ENCODE results near the gene C1RL. TPM values are rescaled to one million over a fixed set of nuclear protein-coding genes. Genes with fewer than 3 reads are reported as not detected.

C1RL gene, protein sequence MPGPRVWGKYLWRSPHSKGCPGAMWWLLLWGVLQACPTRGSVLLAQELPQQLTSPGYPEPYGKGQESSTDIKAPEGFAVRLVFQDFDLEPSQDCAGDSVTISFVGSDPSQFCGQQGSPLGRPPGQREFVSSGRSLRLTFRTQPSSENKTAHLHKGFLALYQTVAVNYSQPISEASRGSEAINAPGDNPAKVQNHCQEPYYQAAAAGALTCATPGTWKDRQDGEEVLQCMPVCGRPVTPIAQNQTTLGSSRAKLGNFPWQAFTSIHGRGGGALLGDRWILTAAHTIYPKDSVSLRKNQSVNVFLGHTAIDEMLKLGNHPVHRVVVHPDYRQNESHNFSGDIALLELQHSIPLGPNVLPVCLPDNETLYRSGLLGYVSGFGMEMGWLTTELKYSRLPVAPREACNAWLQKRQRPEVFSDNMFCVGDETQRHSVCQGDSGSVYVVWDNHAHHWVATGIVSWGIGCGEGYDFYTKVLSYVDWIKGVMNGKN
- total RNA-seq (2014; rRNA removed; shearing (Covaris generic)): 0.63 and 2.5 TPM in 2 replicates

GRCh38 chr12:7108796-7109571, at the start of gene C1RL:
Gene C1RL (minus strand): TSS chr12:7109214. CDS start chr12:7109180, 34 bp downstream.
- DNase-seq (ENCODE audit: low read depth in 1 of 2, low spot score in 2 of 2): peak; percentile 85
- peaks cover 10% of the 10 kb centered on the region for H3K4me1 ChIP-seq (replicated peaks)

GRCh38 chr12:7157391-7157790, 48.4 kb upstream of the C1RL start:
- Histone ChIP-seq H3K4me3 (no peak overlapping the region), H3K27me3 (replicated peaks) (no peaks in the 10 kb centered on the region), H3K4me1 (replicated peaks) (no peaks in the 10 kb centered on the region), H3K9me3 (replicated peaks) (no peaks in the 10 kb centered on the region; the same call in 1 of the 2 replicates), H3K36me3 (no peaks in the 10 kb centered on the region), H3K27ac (no peak overlapping the region)
- no peak for DNase-seq (ENCODE audit: low read depth in 1 of 2, low spot score in 2 of 2)

More at GRCh38 chr12:7108796-7109571, at the start of gene C1RL:
- peak within 1 kb of the TSS; percentile 76 for H3K27ac ChIP-seq
- peaks cover 3% of the 10 kb centered on the region; the same call in 1 of the 2 replicates for H3K9me3 ChIP-seq (replicated peaks)
- H3K4me3 ChIP-seq: peak within 1 kb of the TSS; percentile 43
- H3K36me3 ChIP-seq: no peaks in the 10 kb centered on the region
- H3K27me3 ChIP-seq (replicated peaks): no peaks in the 10 kb centered on the region

GRCh38 chr12:7156259-7157197, 47.5 kb upstream of the C1RL start:
- no peak overlapping the region for H3K4me3 ChIP-seq
- no peaks in the 10 kb centered on the region for H3K27me3 ChIP-seq (replicated peaks)
- H3K36me3 ChIP-seq: no peaks in the 10 kb centered on the region
- no peaks in the 10 kb centered on the region for H3K9me3 ChIP-seq (replicated peaks)
- no peak for DNase-seq (ENCODE audit: low read depth in 1 of 2, low spot score in 2 of 2)
- no peak overlapping the region for H3K27ac ChIP-seq
- H3K4me1 ChIP-seq (replicated peaks): no peaks in the 10 kb centered on the region

GRCh38 chr12:7155471-7156034, 46.5 kb upstream of the C1RL start:
- no peak for DNase-seq (ENCODE audit: low read depth in 1 of 2, low spot score in 2 of 2)

GRCh38 chr12:7154901-7155470, 46.0 kb upstream of the C1RL start:
- Histone ChIP-seq H3K27ac (no peak overlapping the region), H3K27me3 (replicated peaks) (no peaks in the 10 kb centered on the region), H3K4me3 (no peak overlapping the region), H3K9me3 (replicated peaks) (no peaks in the 10 kb centered on the region), H3K4me1 (replicated peaks) (no peaks in the 10 kb centered on the region), H3K36me3 (no peaks in the 10 kb centered on the region)
- DNase-seq (ENCODE audit: low read depth in 1 of 2, low spot score in 2 of 2): no peak

More at GRCh38 chr12:7155471-7156034, 46.5 kb upstream of the C1RL start:
- Histone ChIP-seq H3K27ac (no peak overlapping the region), H3K9me3 (replicated peaks) (no peaks in the 10 kb centered on the region), H3K4me1 (replicated peaks) (no peaks in the 10 kb centered on the region), H3K36me3 (no peaks in the 10 kb centered on the region), H3K27me3 (replicated peaks) (no peaks in the 10 kb centered on the region), H3K4me3 (no peak overlapping the region)

GRCh38 chr12:7154042-7154441, 45.0 kb upstream of the C1RL start:
- H3K36me3 ChIP-seq: no peaks in the 10 kb centered on the region
- no peak overlapping the region for H3K27ac ChIP-seq
- no peak for DNase-seq (ENCODE audit: low read depth in 1 of 2, low spot score in 2 of 2)

DNA sequence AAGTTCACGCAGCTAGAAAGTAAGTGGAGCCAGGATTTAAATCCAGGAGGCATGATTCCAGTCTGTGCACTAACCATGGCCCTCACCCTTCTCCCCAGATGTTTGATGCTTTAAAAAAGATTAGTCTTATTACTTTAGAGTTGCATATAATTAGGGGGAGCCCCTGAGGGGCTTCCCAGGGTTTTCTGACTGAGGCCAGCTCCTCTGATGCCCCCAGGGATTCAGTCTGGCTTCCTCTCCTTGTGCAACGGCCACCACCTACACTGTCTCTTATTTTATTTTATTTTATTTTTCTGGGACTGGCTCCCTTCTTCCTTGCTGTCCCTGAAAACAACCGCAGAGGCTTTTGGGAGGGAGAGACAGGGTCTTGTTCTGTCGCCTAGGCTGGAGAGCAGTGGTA, 43.8 kb upstream of the C1RL start:
- no peak for DNase-seq (ENCODE audit: low read depth in 1 of 2, low spot score in 2 of 2)
- Histone ChIP-seq H3K4me1 (replicated peaks) (no peaks in the 10 kb centered on the region), H3K27me3 (replicated peaks) (no peaks in the 10 kb centered on the region), H3K9me3 (replicated peaks) (no peaks in the 10 kb centered on the region), H3K36me3 (no peaks in the 10 kb centered on the region), H3K27ac (no peak overlapping the region), H3K4me3 (no peak overlapping the region)

More at GRCh38 chr12:7154042-7154441, 45.0 kb upstream of the C1RL start:
- H3K27me3 ChIP-seq (replicated peaks): no peaks in the 10 kb centered on the region
- H3K4me1 ChIP-seq (replicated peaks): no peaks in the 10 kb centered on the region
- H3K9me3 ChIP-seq (replicated peaks): no peaks in the 10 kb centered on the region
- no peak overlapping the region for H3K4me3 ChIP-seq

GRCh38 chr12:7151532-7151931, 42.5 kb upstream of the C1RL start:
- H3K27ac ChIP-seq: no peak overlapping the region
- H3K36me3 ChIP-seq: no peaks in the 10 kb centered on the region
- DNase-seq (ENCODE audit: low read depth in 1 of 2, low spot score in 2 of 2): no peak
- H3K4me1 ChIP-seq (replicated peaks): no peaks in the 10 kb centered on the region
- no peaks in the 10 kb centered on the region for H3K9me3 ChIP-seq (replicated peaks)
- H3K4me3 ChIP-seq: no peak overlapping the region
- H3K27me3 ChIP-seq (replicated peaks): no peaks in the 10 kb centered on the region

DNA sequence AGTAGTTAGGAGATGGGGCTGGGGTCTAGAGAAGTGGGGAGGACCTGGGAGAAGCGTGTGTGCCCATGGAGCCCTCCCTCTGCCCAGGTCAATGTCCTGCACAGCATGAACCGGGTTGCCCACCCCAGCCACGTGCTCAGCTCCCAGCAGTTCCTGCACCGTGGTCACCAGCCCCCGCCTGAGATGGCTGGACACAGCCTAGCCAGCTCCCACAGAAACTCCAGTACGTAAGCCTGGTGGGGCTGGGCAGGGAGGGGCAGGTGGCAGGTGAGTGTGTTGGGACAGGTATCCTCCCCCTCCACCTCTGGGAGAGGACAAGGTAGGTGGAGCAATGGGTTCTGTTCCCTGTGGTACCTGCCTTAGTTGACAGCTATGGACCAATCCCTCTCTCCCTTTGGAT, 41.8 kb upstream of the C1RL start:
- no peak for DNase-seq (ENCODE audit: low read depth in 1 of 2, low spot score in 2 of 2)

DNA sequence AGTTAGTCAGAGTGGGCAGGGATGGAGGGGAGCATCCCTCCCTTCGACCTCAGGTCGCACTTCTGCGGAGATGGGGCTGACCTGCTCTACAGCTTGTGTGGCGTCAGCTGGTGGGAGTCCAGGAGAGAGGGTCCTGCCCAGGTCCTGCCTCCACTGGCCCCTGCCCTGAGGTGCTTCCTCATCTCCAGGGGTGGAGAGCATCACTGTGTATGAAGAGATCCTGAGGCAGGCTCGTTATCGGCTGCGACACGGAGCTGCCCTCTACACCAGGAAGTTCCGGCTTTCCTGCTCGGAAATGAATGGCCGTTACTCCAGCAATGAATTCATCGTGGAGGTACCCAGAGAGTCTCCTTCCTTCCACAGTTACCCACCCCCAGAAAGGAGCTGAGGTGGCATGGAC, 41.3 kb upstream of the C1RL start:
- Histone ChIP-seq H3K27me3 (replicated peaks) (no peaks in the 10 kb centered on the region), H3K9me3 (replicated peaks) (no peaks in the 10 kb centered on the region), H3K36me3 (no peaks in the 10 kb centered on the region), H3K4me3 (no peak overlapping the region), H3K27ac (no peak overlapping the region), H3K4me1 (replicated peaks) (no peaks in the 10 kb centered on the region)
- no peak for DNase-seq (ENCODE audit: low read depth in 1 of 2, low spot score in 2 of 2)

More for the DNA sequence above, 41.8 kb upstream of the C1RL start:
- no peaks in the 10 kb centered on the region for H3K36me3 ChIP-seq
- H3K27ac ChIP-seq: no peak overlapping the region
- H3K4me1 ChIP-seq (replicated peaks): no peaks in the 10 kb centered on the region
- no peak overlapping the region for H3K4me3 ChIP-seq
- no peaks in the 10 kb centered on the region for H3K9me3 ChIP-seq (replicated peaks)
- H3K27me3 ChIP-seq (replicated peaks): no peaks in the 10 kb centered on the region

DNA sequence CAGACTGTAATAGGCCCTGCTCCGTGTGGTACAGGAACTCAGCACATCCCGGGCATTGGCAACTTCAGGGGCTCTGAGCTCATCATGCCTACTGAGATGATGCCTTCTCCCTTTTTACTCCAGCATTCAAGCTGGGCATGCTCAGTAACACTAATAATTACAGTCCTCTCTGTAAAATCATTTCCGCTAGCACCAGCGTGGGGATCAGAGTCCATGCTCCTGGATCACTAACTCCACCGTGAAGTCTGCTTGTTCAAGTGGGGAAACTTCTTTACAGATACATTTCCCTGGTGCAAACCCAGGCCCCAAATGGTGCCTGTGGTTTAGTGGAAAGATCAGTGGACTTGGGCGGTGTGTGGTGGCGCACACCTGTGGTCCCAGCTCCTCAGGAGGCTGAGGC, 37.9 kb upstream of the C1RL start:
- DNase-seq (ENCODE audit: low read depth in 1 of 2, low spot score in 2 of 2): no peak
- Histone ChIP-seq H3K27ac (no peak overlapping the region), H3K9me3 (replicated peaks) (no peaks in the 10 kb centered on the region), H3K27me3 (replicated peaks) (no peaks in the 10 kb centered on the region), H3K4me1 (replicated peaks) (no peaks in the 10 kb centered on the region), H3K4me3 (no peak overlapping the region), H3K36me3 (no peaks in the 10 kb centered on the region)

- no peak overlapping the region for H3K27ac ChIP-seq
- no peaks in the 10 kb centered on the region for H3K9me3 ChIP-seq (replicated peaks)
- no peaks in the 10 kb centered on the region for H3K36me3 ChIP-seq
- H3K4me1 ChIP-seq (replicated peaks): no peaks in the 10 kb centered on the region
- no peak for DNase-seq (ENCODE audit: low read depth in 1 of 2, low spot score in 2 of 2)
- no peaks in the 10 kb centered on the region for H3K27me3 ChIP-seq (replicated peaks)
- H3K4me3 ChIP-seq: no peak overlapping the region
Observed at GRCh38 chr12:7146228-7146627, 37.2 kb upstream of the C1RL start.

GRCh38 chr12:7145671-7146070, 36.7 kb upstream of the C1RL start:
- Histone ChIP-seq H3K27me3 (replicated peaks) (no peaks in the 10 kb centered on the region), H3K27ac (no peak overlapping the region), H3K4me3 (no peak overlapping the region), H3K36me3 (no peaks in the 10 kb centered on the region), H3K4me1 (replicated peaks) (no peaks in the 10 kb centered on the region), H3K9me3 (replicated peaks) (no peaks in the 10 kb centered on the region)
- DNase-seq (ENCODE audit: low read depth in 1 of 2, low spot score in 2 of 2): no peak
